HEK293 (cell line): ENCODE results near the gene SEMA3G.

Experiments used
- CTCF ChIA-PET: fragments of 350-600 bp; formaldehyde crosslinking; extraction: SDS; loops from one replicate; lab custom pipeline; 2021; ENCODE audit warnings: antibody characterized with exemption; lab: Yijun Ruan, JAX
- POLR2A ChIA-PET: fragments of 300-600 bp; formaldehyde crosslinking; extraction: SDS; loops from one replicate; lab custom pipeline; 2020; ENCODE audit warnings: antibody characterized with exemption, inconsistent platforms; lab: Yijun Ruan, JAX
- H3K27ac ChIP-seq: fragments of 200-500 bp; sonication (Bioruptor generic); 2 replicates; pipeline ENCODE4 v1.5.1; 2014; ENCODE audit warnings: low read depth, low read length, control low read depth, inconsistent platforms; ENCODE audit errors: extremely low read depth
- H3K36me3 ChIP-seq, 2 experiments: fragments of 200-500 bp in 1 of 2; sonication (Bioruptor generic) in 1 of 2; 1 replicate in 1 of 2; 2 replicates in 1 of 2; pipeline ENCODE4 v1.5.1; 2014 to 2017; ENCODE audit warnings: inconsistent platforms in 2 of 2, low read length in 2 of 2; ENCODE audit not compliant: control insufficient read depth in 2 of 2, insufficient read depth in 1 of 2
- H3K4me1 ChIP-seq: fragments of 200-500 bp; sonication (Bioruptor generic); 2 replicates; pipeline ENCODE4 v1.5.1; 2014; ENCODE audit warnings: mild to moderate bottlenecking, low read length, inconsistent platforms; ENCODE audit not compliant: control insufficient read depth, insufficient read depth
- H3K4me3 ChIP-seq: 2 replicates; pipeline ENCODE4 v1.5.1; 2011; ENCODE audit warnings: low read depth, mild to moderate bottlenecking, control low read depth, low read length, moderate library complexity
- H3K9me3 ChIP-seq: fragments of 200-500 bp; sonication (Bioruptor generic); 2 replicates; pipeline ENCODE4 v1.5.1; 2014; ENCODE audit warnings: low read depth, low read length, inconsistent platforms; ENCODE audit not compliant: control insufficient read depth, insufficient read depth
- TCF7L2 ChIP-seq: IDR thresholded peaks from 2 replicates; pipeline ENCODE4 v1.6.1; 2011; ENCODE audit warnings: low read depth, mild to moderate bottlenecking, inconsistent platforms, low read length, moderate library complexity, borderline replicate concordance
- YY2 ChIP-seq: fragments of 450-650 bp; formaldehyde crosslinking; IDR thresholded peaks from 2 replicates; pipeline ENCODE4 v1.5.1; 2016; ENCODE audit warnings: missing biosample characterization, missing genetic modification characterization
- ZBTB20 ChIP-seq: fragments of 450-650 bp; formaldehyde crosslinking; IDR thresholded peaks from 2 replicates; pipeline ENCODE4 v1.5.1; 2016; ENCODE audit warnings: missing biosample characterization, missing genetic modification characterization
- ZBTB7A ChIP-seq: fragments of 450-650 bp; formaldehyde crosslinking; IDR thresholded peaks from 2 replicates; pipeline ENCODE4 v1.5.1; 2016; ENCODE audit warnings: low read depth, missing biosample characterization, missing genetic modification characterization
- ZNF157 ChIP-seq: fragments of 450-650 bp; formaldehyde crosslinking; IDR thresholded peaks from 2 replicates; pipeline ENCODE4 v1.5.1; 2016; ENCODE audit warnings: missing biosample characterization, missing genetic modification characterization
- ZNF423 ChIP-seq: fragments of 450-650 bp; formaldehyde crosslinking; IDR thresholded peaks from 2 replicates; pipeline ENCODE4 v1.5.1; 2016; ENCODE audit warnings: missing biosample characterization, missing genetic modification characterization
- ZNF530 ChIP-seq: fragments of 450-650 bp; formaldehyde crosslinking; IDR thresholded peaks from 2 replicates; pipeline ENCODE4 v1.5.1; 2016; ENCODE audit warnings: low read depth, missing biosample characterization, missing genetic modification characterization
- ZNF621 ChIP-seq: fragments of 450-650 bp; formaldehyde crosslinking; IDR thresholded peaks from 2 replicates; pipeline ENCODE4 v1.5.1; 2017; ENCODE audit warnings: missing biosample characterization, missing genetic modification characterization
- ZNF626 ChIP-seq: fragments of 450-650 bp; sonication (Bioruptor Pico); formaldehyde crosslinking; IDR thresholded peaks from 2 replicates; pipeline ENCODE4 v1.5.1; 2018; ENCODE audit warnings: missing biosample characterization, missing genetic modification characterization, inconsistent platforms
- ZNF654 ChIP-seq: fragments of 450-650 bp; formaldehyde crosslinking; IDR thresholded peaks from 2 replicates; pipeline ENCODE4 v1.5.1; 2016; ENCODE audit warnings: low read depth, missing biosample characterization, missing genetic modification characterization
- ZNF768 ChIP-seq: fragments of 450-650 bp; formaldehyde crosslinking; IDR thresholded peaks from 2 replicates; pipeline ENCODE4 v1.5.1; 2018; ENCODE audit warnings: missing biosample characterization, mild to moderate bottlenecking, missing genetic modification characterization
- TF ChIP-seq, protein P1 (sequence below): fragments of 450-650 bp; formaldehyde crosslinking; IDR thresholded peaks from 2 replicates; pipeline ENCODE4 v1.5.1; 2016; ENCODE audit warnings: missing biosample characterization, missing genetic modification characterization
- TF ChIP-seq, protein P2 (sequence below): fragments of 450-650 bp; formaldehyde crosslinking; IDR thresholded peaks from 2 replicates; pipeline ENCODE4 v1.5.0; 2017; ENCODE audit warnings: missing biosample characterization, missing genetic modification characterization, borderline replicate concordance
- TF ChIP-seq, protein P3 (sequence below): fragments of 450-650 bp; formaldehyde crosslinking; IDR thresholded peaks from 2 replicates; pipeline ENCODE4 v1.5.1; 2017; ENCODE audit warnings: missing biosample characterization, missing genetic modification characterization
- TF ChIP-seq, protein P4 (sequence below): fragments of 450-650 bp; formaldehyde crosslinking; IDR thresholded peaks from 2 replicates; pipeline ENCODE4 v1.5.1; 2016; ENCODE audit warnings: missing biosample characterization, missing genetic modification characterization, borderline replicate concordance
- TF ChIP-seq, protein P5 (sequence below): fragments of 450-650 bp; formaldehyde crosslinking; IDR thresholded peaks from 2 replicates; pipeline ENCODE4 v1.5.1; 2016; ENCODE audit warnings: missing biosample characterization, missing genetic modification characterization
- TF ChIP-seq, protein P6 (sequence below): fragments of 450-650 bp; formaldehyde crosslinking; IDR thresholded peaks from 2 replicates; pipeline ENCODE4 v1.5.1; 2016; ENCODE audit warnings: missing biosample characterization, missing genetic modification characterization, low read depth

SEMA3G gene

DNA sequence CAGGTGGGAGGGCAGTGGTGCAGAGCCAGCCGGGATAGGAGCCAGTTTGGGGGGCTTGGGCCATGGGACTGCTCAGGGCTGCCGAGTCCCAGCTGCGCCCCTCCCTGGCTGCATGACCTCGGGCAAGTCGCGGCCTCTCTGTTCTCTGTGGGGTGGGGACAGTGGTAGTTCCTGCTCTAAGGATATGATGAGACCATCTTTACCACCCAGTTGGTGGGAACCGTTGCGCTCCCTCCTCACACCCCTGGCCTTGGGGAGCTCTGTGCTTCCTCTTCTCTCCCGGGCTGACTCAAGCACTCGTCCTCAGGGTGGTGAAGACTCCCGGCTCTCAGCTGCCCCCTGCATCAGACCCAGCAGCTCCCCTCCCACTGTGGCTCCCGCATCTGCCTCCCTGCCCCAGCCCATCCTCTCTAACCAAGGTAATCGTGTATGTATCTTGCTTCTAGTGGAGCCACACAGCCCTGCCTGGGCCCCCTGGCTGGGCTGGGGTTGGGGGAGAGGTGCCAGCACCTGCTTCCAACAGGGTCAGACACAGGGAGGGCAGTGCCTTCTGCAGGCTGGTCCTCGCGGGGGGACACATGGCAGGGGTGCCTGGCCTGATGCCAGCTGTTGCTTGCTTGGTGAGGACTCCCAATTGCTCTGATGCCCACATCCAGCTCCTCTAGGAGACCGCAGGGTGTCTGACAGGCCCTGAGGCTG is 35.1 kb upstream of the SEMA3G start (continued):
- TF ChIP-seq ZNF530 (tag by site-specific recombination) (no peak), ZNF654 (no peak), ZNF157 (no peak), ZNF423 (tag by site-specific recombination) (no peak), ZNF626 (tag by site-specific recombination) (no peak), ZBTB20 (tag by site-specific recombination) (no peak), ZNF621 (tag by site-specific recombination) (no peak)
- TF ChIP-seq, protein P1, sequence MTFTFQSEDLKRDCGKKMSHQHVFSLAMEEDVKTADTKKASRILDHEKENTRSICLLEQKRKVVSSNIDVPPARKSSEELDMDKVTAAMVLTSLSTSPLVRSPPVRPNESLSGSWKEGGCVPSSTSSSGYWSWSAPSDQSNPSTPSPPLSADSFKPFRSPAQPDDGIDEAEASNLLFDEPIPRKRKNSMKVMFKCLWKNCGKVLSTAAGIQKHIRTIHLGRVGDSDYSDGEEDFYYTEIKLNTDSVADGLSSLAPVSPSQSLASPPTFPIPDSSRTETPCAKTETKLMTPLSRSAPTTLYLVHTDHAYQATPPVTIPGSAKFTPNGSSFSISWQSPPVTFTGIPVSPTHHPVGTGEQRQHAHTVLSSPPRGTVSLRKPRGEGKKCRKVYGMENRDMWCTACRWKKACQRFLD, result no peak

DNA sequence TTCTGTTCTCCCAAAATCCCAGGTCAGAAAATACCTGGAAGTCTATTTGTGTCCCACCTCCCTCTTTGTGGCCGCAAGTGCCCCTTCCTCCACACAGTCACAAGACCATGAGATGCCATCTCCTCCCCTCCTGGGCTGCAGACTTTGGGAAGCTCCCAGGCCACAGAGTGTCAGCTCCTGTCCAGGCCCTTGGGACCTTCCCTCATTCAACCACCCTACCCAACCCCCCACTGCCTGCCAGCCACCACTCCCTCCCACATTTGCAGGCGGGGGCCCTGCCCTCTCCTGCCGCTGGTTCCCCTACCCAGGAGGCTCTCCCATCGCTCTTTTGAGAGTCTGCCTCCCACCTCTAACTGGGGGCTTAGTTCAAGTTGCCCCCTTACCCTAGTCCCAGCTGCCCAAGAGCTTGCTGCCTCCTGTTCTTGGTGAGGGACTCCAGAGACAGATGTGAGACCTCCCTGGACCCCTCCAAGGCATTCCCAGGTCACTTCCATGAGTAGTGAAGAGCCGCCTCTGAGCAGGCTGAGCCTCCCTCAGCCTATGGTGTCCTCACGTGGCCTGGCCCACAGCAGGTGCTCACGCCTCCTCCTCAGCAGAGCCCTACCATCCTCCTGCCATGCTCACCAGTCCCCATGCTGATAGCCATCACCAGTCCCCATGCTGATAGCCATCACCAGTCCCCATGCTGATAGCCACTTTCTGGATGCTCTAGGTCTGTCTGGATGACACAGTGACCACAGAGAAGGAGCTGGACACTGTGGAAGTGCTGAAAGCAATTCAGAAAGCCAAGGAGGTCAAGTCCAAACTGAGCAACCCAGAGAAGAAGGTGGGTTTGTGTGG is 34.4 kb upstream of the SEMA3G start:
- H3K9me3 ChIP-seq, result no peaks in the 10 kb centered on the region
- TF ChIP-seq, protein P2, sequence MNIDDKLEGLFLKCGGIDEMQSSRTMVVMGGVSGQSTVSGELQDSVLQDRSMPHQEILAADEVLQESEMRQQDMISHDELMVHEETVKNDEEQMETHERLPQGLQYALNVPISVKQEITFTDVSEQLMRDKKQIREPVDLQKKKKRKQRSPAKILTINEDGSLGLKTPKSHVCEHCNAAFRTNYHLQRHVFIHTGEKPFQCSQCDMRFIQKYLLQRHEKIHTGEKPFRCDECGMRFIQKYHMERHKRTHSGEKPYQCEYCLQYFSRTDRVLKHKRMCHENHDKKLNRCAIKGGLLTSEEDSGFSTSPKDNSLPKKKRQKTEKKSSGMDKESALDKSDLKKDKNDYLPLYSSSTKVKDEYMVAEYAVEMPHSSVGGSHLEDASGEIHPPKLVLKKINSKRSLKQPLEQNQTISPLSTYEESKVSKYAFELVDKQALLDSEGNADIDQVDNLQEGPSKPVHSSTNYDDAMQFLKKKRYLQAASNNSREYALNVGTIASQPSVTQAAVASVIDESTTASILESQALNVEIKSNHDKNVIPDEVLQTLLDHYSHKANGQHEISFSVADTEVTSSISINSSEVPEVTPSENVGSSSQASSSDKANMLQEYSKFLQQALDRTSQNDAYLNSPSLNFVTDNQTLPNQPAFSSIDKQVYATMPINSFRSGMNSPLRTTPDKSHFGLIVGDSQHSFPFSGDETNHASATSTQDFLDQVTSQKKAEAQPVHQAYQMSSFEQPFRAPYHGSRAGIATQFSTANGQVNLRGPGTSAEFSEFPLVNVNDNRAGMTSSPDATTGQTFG (tag by site-specific recombination), result no peak
- no peak for TF ChIP-seq YY2 (tag by site-specific recombination)
- ChIA-PET POLR2A (interaction anchor here (1.0 kb wide), 1 partner anchor 10 kb away, joined by 3 read pairs; no protein-coding TSS in a partner anchor), CTCF (no interaction called here)
- H3K27ac ChIP-seq, result no peak overlapping the region
- H3K4me1 ChIP-seq, result no peaks in the 10 kb centered on the region
- H3K36me3 ChIP-seq, result peaks cover 7 to 95% of the 10 kb centered on the region in 2 experiments; a peak in 2 of 3 replicates
- no peak overlapping the region for H3K4me3 ChIP-seq

DNA sequence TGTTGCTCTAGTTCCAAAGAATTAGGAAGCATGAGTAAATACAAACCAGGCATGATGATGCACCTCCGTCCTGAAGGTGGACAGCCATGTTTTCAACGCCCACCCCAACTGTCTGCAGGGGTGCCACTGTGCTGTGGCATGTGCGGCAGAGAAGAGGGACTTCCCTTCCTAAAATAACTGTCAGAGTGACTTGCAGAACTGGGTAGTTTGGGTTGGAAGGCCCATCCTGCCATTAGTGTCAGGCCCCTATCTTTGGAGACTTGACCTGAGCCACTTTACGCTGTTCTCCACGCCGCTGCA is 32.8 kb upstream of the SEMA3G start:
- POLR2A ChIA-PET, result no interaction called here
- Histone ChIP-seq H3K4me3 (no peak overlapping the region), H3K36me3 (peaks cover 7 to 97% of the 10 kb centered on the region in 2 experiments; a peak in 2 of 3 replicates), H3K4me1 (no peaks in the 10 kb centered on the region), H3K27ac (no peak overlapping the region), H3K9me3 (no peaks in the 10 kb centered on the region)
- CTCF ChIA-PET, result no interaction called here
- TF ChIP-seq, protein P3, sequence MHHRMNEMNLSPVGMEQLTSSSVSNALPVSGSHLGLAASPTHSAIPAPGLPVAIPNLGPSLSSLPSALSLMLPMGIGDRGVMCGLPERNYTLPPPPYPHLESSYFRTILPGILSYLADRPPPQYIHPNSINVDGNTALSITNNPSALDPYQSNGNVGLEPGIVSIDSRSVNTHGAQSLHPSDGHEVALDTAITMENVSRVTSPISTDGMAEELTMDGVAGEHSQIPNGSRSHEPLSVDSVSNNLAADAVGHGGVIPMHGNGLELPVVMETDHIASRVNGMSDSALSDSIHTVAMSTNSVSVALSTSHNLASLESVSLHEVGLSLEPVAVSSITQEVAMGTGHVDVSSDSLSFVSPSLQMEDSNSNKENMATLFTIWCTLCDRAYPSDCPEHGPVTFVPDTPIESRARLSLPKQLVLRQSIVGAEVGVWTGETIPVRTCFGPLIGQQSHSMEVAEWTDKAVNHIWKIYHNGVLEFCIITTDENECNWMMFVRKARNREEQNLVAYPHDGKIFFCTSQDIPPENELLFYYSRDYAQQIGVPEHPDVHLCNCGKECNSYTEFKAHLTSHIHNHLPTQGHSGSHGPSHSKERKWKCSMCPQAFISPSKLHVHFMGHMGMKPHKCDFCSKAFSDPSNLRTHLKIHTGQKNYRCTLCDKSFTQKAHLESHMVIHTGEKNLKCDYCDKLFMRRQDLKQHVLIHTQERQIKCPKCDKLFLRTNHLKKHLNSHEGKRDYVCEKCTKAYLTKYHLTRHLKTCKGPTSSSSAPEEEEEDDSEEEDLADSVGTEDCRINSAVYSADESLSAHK (tag by site-specific recombination), result no peak
- TF ChIP-seq, protein P4, sequence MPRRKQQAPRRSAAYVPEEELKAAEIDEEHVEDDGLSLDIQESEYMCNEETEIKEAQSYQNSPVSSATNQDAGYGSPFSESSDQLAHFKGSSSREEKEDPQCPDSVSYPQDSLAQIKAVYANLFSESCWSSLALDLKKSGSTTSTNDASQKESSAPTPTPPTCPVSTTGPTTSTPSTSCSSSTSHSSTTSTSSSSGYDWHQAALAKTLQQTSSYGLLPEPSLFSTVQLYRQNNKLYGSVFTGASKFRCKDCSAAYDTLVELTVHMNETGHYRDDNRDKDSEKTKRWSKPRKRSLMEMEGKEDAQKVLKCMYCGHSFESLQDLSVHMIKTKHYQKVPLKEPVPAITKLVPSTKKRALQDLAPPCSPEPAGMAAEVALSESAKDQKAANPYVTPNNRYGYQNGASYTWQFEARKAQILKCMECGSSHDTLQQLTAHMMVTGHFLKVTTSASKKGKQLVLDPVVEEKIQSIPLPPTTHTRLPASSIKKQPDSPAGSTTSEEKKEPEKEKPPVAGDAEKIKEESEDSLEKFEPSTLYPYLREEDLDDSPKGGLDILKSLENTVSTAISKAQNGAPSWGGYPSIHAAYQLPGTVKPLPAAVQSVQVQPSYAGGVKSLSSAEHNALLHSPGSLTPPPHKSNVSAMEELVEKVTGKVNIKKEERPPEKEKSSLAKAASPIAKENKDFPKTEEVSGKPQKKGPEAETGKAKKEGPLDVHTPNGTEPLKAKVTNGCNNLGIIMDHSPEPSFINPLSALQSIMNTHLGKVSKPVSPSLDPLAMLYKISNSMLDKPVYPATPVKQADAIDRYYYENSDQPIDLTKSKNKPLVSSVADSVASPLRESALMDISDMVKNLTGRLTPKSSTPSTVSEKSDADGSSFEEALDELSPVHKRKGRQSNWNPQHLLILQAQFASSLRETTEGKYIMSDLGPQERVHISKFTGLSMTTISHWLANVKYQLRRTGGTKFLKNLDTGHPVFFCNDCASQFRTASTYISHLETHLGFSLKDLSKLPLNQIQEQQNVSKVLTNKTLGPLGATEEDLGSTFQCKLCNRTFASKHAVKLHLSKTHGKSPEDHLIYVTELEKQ, result no peak
- no peak for TF ChIP-seq ZBTB7A (tag by site-specific recombination)
- TF ChIP-seq ZNF768 (tag by site-specific recombination), result no peak
- TF ChIP-seq TCF7L2, result no peak
- TF ChIP-seq, protein P5, sequence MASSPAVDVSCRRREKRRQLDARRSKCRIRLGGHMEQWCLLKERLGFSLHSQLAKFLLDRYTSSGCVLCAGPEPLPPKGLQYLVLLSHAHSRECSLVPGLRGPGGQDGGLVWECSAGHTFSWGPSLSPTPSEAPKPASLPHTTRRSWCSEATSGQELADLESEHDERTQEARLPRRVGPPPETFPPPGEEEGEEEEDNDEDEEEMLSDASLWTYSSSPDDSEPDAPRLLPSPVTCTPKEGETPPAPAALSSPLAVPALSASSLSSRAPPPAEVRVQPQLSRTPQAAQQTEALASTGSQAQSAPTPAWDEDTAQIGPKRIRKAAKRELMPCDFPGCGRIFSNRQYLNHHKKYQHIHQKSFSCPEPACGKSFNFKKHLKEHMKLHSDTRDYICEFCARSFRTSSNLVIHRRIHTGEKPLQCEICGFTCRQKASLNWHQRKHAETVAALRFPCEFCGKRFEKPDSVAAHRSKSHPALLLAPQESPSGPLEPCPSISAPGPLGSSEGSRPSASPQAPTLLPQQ (tag by site-specific recombination), result no peak
- TF ChIP-seq, protein P6, sequence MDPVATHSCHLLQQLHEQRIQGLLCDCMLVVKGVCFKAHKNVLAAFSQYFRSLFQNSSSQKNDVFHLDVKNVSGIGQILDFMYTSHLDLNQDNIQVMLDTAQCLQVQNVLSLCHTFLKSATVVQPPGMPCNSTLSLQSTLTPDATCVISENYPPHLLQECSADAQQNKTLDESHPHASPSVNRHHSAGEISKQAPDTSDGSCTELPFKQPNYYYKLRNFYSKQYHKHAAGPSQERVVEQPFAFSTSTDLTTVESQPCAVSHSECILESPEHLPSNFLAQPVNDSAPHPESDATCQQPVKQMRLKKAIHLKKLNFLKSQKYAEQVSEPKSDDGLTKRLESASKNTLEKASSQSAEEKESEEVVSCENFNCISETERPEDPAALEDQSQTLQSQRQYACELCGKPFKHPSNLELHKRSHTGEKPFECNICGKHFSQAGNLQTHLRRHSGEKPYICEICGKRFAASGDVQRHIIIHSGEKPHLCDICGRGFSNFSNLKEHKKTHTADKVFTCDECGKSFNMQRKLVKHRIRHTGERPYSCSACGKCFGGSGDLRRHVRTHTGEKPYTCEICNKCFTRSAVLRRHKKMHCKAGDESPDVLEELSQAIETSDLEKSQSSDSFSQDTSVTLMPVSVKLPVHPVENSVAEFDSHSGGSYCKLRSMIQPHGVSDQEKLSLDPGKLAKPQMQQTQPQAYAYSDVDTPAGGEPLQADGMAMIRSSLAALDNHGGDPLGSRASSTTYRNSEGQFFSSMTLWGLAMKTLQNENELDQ (tag by site-specific recombination), result no peak
